ENCODE results near the gene CDKAL1.

GRCh38 chr6:21143645-21144044 lies 609.4 kb downstream of the CDKAL1 start:
- TF ChIP-seq CTCF (IDR thresholded peaks at IDR 0.05; ENCODE audit: poor library complexity) = no peak
- TF ChIP-seq EZH2 (IDR thresholded peaks at IDR 0.05; ENCODE audit: borderline replicate concordance) = no peak
- TF ChIP-seq EZH2phosphoT487 (IDR thresholded peaks at IDR 0.05; ENCODE audit: low read depth, severe bottlenecking, unreplicated experiment) = no peak

Data from hepatocyte (in vitro differentiated cells).